Gastrocnemius medialis (tissue), 4 donors: ENCODE results near the gene AQP12A.

ENCODE experiments used
- CTCF ChIP-seq, 5 experiments: fragments of 450-650 bp in 3 of 5; fragments of 200-600 bp in 2 of 5; sonication (generic) in 2 of 5; IDR thresholded peaks in 4 of 5; conservative IDR thresholded peaks in 1 of 5; 1 replicate in 4 of 5; 2 replicates in 1 of 5; pipeline ENCODE4 v1.5.1; 2016 to 2019; ENCODE audit warnings: antibody characterized with exemption in 5 of 5, mild to moderate bottlenecking in 3 of 5, moderate library complexity in 3 of 5
- POLR2A ChIP-seq, 2 donors: fragments of 450-650 bp; IDR thresholded peaks; one replicate each; pipeline ENCODE4 v1.6.1; 2017; ENCODE audit warnings: antibody characterized with exemption in 2 of 2, mild to moderate bottlenecking in 2 of 2, moderate library complexity in 2 of 2

DNA sequence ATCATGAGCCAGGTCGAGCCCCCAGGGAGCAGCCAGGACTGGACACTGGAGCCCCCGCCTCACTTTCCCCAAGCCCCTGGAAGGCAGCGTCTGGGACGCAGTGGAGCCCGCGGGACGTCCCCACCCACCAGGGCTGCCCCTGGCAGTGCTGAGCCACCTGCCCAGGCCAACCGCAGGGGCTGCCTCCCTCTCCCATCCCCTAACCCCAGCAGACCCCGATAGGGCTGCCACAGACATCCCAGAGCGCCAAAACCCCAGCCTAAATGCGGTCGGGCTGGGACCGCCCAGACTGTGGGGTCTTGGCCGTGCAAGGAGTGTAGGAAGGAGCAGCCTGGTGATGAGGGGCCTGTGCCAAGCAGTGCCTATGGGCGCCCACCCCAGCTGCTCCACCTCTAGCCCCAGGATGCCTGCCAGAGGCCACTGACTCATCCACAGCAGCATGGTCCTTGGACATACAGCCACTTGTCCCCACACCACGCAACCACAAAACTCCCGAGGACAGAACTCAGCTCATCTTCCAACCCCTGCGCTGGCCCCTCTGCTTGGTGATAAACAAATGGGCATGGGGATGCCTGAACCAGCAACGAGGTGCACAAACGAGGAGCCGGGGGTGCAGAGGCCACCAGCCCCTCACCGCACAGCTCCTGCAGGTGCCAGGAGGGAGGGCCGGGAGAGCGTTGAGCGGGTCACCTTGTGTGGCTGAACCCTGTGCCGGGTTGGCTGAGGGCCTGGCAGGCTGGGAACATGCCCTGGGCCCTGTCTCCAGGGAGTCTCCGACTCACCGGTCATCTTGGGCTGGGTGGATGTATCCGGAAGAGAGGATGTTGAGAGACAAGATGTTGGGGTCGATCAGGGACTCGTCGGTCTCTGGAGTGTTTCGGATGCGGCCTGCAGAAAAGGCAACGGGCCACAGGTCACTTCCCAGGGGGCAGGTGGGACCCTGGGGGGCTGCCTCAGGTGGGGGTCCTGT is 44.9 kb downstream of the AQP12A start:
- TF ChIP-seq CTCF (IDR thresholded peaks at IDR 0.05 in 4 of 5, conservative IDR thresholded peaks at IDR 0.05 in 1 of 5) = no peak
- TF ChIP-seq POLR2A (IDR thresholded peaks at IDR 0.05) = no peak
